Pancreas (tissue), 10 donors: Measurements from ENCODE around the gene SPRY1. TPM values are rescaled to one million over a fixed set of nuclear protein-coding genes. Genes with fewer than 3 reads are reported as not detected.

Experiments used
- ATAC-seq, 4 donors: fragments of 200-7000 bp; cut with Tn5 transposase; one replicate each; pipeline versions ENCODE4 v1.8.0 to v1.9.1; 2020; ENCODE audit warnings: mild to moderate bottlenecking in 4 of 4, moderate library complexity in 4 of 4
- DNase-seq, 6 donors: peaks; one replicate each; pipeline ENCODE4 v3.0.0-alpha.2; 2020
- FAIRE-seq: peaks from 2 replicates; lab custom pipeline; 2012; peaks lifted over from hg19 to GRCh38; lab: Jason Lieb, UNC
- H3K27ac ChIP-seq, 4 donors: fragments of 200-600 bp; sonication (generic); 1 replicate in 3 of 4; 2 replicates in 1 of 4; pipeline versions ENCODE4 v1.5.0 to v1.8.0; 2020
- H3K27me3 ChIP-seq, 4 donors: fragments of 200-600 bp; one replicate each; pipeline ENCODE4 v1.8.0; 2021
- H3K36me3 ChIP-seq, 3 donors: fragments of 200-600 bp; sonication (generic) in 1 of 3; one replicate each; pipeline versions ENCODE4 v1.5.0 to v1.8.0; 2020 to 2021
- H3K4me1 ChIP-seq, 3 donors: fragments of 200-600 bp; one replicate each; pipeline ENCODE4 v1.8.0; 2021
- H3K4me3 ChIP-seq, 4 donors: fragments of 200-600 bp; sonication (generic) in 2 of 4; one replicate each; pipeline versions ENCODE4 v1.5.0 to v1.8.0; 2020 to 2021
- H3K9me3 ChIP-seq, 4 donors: fragments of 200-600 bp; one replicate each; pipeline ENCODE4 v1.8.0; 2021
- WGBS, 2 donors: extraction: QIAGEN DNeasy Blood & Tissue Kit; methylation state at CpG; one replicate each; pipeline ENCODE4 v1.1.7; 2013; 5-methylcytosine and 5-hydroxymethylcytosine counted together
- intact Hi-C, 3 donors: fragments of 100-400 bp; cut with DNase I; formaldehyde crosslinking; loops; one replicate each; pipeline versions ENCODE4 v1.11.1 to v1.14.2; 2022
- polyA plus RNA-seq, 2 donors: library from polyadenylated mRNA; stranded (reverse); fragments of 200-250 nt; gene quantifications; one replicate each; pipeline ENCODE4 v1.2.3, GENCODE V29; 2013
- total RNA-seq, 6 donors: library from RNA; stranded (reverse); fragmentation: NEBNext Ultra II Directional in 4 of 6; extraction: Animal tissue kit (Norgen Biotek cat#: 25700) in 4 of 6; gene quantifications; one replicate each; pipeline versions ENCODE4 v1.2.1 to v1.2.4, GENCODE V29; 2021 to 2023
- TF ChIP-seq, protein P1 (sequence below), 4 donors: fragments of 200-600 bp; sonication (generic) in 3 of 4; IDR thresholded peaks; one replicate each; pipeline versions ENCODE4 v1.5.0 to v1.8.0; 2021; ENCODE audit warnings: antibody characterized with exemption in 4 of 4
- donor health status: healthy with polysubstance abuse.
- donor health status: DM: no; HTN: no; CAD: no; lungs with moderate emphysema.
- donor health status: DM: no; HTN: no; CAD: no.
- donor health status: control.
- donor health status: control.
- donor health status: Bipolar disorder and iron deficiency.
- donor health status: DM: yes; HTN: yes; CAD: no.
- donor health status: DM: no; HTN: no; CAD: no.
- donor health status: DM: no; HTN: no; CAD: no.
- donor health status: DM: yes; HTN: yes; CAD: no.

SPRY1 gene
- total and polyA plus RNA-seq, 8 donors, result 10.1 to 29.7 (median 17.1) TPM

DNA sequence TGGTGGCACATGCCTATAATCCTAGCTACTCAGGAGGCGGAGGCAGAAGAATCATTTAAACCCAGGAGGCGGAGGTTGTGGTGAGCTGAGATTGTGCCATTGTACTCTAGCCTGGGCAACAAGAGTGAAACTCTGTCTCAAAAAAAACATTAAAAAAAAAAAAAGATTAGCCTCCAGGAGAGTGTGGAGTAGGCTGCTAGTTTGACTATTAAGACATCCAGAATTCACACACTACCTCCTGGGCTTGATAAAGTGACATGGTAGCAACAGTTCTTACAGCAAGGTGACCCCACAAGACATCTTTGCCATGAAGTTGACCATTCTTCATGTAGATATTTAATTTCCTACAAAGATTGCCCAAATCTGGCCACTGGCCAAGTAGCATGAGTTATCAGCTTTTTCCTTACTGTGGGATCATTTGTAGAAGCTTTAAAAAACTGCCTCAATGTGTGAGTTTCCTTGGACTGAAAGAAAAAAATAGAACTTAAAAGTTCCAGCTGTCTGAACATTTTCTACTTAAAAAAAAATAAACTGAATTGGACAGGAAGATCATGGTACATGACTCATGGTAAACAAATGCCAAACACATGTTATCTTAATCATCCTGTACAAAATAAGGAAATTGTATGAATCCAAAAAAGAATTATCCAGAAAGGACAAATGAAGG lies 35.3 kb upstream of the SPRY1 start:
- DNase-seq (no peak), ATAC-seq (peak in 1 of 4 donors; percentile 22), FAIRE-seq (peak; percentile 53)
- TF ChIP-seq, protein P1, sequence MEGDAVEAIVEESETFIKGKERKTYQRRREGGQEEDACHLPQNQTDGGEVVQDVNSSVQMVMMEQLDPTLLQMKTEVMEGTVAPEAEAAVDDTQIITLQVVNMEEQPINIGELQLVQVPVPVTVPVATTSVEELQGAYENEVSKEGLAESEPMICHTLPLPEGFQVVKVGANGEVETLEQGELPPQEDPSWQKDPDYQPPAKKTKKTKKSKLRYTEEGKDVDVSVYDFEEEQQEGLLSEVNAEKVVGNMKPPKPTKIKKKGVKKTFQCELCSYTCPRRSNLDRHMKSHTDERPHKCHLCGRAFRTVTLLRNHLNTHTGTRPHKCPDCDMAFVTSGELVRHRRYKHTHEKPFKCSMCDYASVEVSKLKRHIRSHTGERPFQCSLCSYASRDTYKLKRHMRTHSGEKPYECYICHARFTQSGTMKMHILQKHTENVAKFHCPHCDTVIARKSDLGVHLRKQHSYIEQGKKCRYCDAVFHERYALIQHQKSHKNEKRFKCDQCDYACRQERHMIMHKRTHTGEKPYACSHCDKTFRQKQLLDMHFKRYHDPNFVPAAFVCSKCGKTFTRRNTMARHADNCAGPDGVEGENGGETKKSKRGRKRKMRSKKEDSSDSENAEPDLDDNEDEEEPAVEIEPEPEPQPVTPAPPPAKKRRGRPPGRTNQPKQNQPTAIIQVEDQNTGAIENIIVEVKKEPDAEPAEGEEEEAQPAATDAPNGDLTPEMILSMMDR (IDR thresholded peaks at IDR 0.05), result no peak
- Histone ChIP-seq H3K27me3 (no peaks in the 10 kb centered on the region), H3K4me1 (no peaks in the 10 kb centered on the region), H3K36me3 (no peaks in the 10 kb centered on the region), H3K27ac (peak overlapping the region in 1 of 4 donors; percentile 2), H3K9me3 (no peaks in the 10 kb centered on the region), H3K4me3 (no peak overlapping the region)
- intact Hi-C loops, result no loop called here
- 93 to 99% methylated on average over 2 of the region's 2 CpGs for WGBS, 2 donors

DNA sequence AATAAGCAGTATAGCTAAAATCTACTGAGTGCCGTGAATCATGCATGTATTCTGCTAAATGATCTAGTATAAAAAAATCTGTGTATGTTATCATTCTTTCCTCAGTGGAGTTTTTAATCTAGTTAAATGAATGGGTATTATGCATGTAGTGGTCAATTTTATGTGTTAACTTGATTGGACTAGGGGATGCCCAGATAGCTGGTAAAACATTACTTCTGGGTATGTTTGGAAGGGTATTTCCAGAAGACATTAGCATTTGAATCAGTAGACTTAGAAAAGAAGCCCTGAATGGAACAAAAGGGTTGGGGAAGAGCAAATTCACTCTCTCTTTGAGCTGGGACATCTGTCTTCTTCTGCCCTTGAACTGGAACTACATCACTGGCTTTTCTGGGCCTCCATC lies 34.5 kb upstream of the SPRY1 start:
- FAIRE-seq, result no peak
- peak overlapping the region in 1 of 4 donors; percentile 2 for H3K27ac ChIP-seq
- intact Hi-C loops, result no loop called here

DNA sequence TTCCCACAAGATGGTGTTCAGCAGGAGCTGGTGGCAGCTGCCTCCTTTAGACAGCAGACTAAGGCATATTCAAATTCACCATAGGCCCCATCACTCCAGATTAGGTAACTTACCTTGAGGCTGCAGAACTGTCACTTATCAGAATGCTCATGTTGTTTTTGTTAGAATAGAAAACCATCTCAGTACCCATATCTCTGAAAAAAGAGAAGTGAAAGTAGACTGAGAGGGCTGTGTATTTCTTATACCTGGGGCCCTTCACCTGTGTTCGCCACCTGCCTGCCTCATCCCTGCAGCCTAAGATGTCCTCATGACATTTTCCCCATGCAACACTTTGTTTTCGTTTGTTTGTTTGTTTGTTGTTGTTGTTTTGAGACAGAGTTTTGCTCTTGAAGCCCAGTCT lies 32.9 kb upstream of the SPRY1 start:
- no peak for ATAC-seq
- no peaks in the 10 kb centered on the region for H3K9me3 ChIP-seq
- TF ChIP-seq, protein P1 (IDR thresholded peaks at IDR 0.05), result no peak
- DNase-seq, result no peak
- no peaks in the 10 kb centered on the region for H3K4me1 ChIP-seq
- H3K36me3 ChIP-seq, result no peaks in the 10 kb centered on the region
- H3K27ac ChIP-seq, result no peak overlapping the region
- no peak for FAIRE-seq
- 76 to 84% methylated on average over 2 of the region's 2 CpGs for WGBS, 2 donors
- no peak overlapping the region for H3K4me3 ChIP-seq
- intact Hi-C loops, result no loop called here
- H3K27me3 ChIP-seq, result no peaks in the 10 kb centered on the region

More for the DNA sequence above, 34.5 kb upstream of the SPRY1 start:
- H3K9me3 ChIP-seq, result no peaks in the 10 kb centered on the region
- H3K36me3 ChIP-seq, result no peaks in the 10 kb centered on the region
- DNase-seq, result no peak
- no peaks in the 10 kb centered on the region for H3K27me3 ChIP-seq
- ATAC-seq, result no peak
- 98% methylated on average over 1 of the region's 1 CpG for WGBS, 2 donors
- H3K4me3 ChIP-seq, result no peak overlapping the region
- H3K4me1 ChIP-seq, result no peaks in the 10 kb centered on the region
- TF ChIP-seq, protein P1 (IDR thresholded peaks at IDR 0.05), result no peak

DNA sequence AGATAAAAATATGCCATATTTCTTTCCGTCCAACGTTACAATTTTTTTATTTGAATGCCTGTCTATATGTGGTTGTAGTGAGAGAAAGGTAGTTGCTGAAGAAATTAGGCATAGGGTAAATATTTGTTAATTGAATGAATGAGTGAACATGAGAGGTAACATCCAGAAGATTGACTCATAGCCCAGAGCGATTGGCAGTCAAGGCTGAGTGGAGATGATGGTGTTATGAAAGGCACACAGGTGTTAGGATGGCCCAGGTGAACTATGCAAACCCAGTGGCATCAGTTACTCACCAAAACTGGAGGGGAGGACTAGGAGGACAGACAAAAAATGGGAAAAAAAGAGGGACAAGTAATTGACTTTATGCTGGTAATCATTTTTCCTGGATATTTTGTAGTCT lies 31.7 kb upstream of the SPRY1 start:
- no peaks in the 10 kb centered on the region for H3K27me3 ChIP-seq
- no peak overlapping the region for H3K27ac ChIP-seq
- H3K9me3 ChIP-seq, result no peaks in the 10 kb centered on the region
- 75 to 76% methylated on average over 3 of the region's 3 CpGs for WGBS, 2 donors
- TF ChIP-seq, protein P1 (IDR thresholded peaks at IDR 0.05), result no peak
- intact Hi-C loops, result no loop called here
- no peaks in the 10 kb centered on the region for H3K36me3 ChIP-seq
- H3K4me1 ChIP-seq, result no peaks in the 10 kb centered on the region
- no peak for ATAC-seq
- FAIRE-seq, result no peak
- no peak for DNase-seq
- H3K4me3 ChIP-seq, result no peak overlapping the region

DNA sequence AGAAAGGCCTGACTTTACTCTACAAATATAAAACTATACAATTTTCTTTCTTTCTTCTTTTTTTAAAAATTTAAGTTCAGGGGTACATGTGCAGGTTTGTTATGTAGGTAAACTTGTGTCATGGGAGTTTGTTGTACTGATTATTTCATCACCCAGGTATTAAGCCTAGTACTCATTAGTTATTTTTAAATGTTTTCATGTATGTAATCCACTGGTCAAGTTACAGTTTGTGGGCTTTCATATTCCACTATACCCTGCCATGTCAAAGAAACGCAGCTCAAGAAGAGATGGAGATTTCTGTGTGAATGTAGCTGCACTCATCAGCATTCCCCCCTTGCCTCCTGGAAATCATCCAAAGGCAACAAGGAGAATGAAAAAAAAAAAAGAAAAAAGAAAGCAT lies 31.2 kb upstream of the SPRY1 start:
- intact Hi-C loops, result no loop called here

More for the DNA sequence above, 31.2 kb upstream of the SPRY1 start:
- no peaks in the 10 kb centered on the region for H3K9me3 ChIP-seq
- H3K4me1 ChIP-seq, result no peaks in the 10 kb centered on the region
- no peak for FAIRE-seq
- TF ChIP-seq, protein P1 (IDR thresholded peaks at IDR 0.05), result no peak
- H3K36me3 ChIP-seq, result no peaks in the 10 kb centered on the region
- ATAC-seq, result no peak
- no peaks in the 10 kb centered on the region for H3K27me3 ChIP-seq
- no peak overlapping the region for H3K27ac ChIP-seq
- WGBS, 2 donors, result 85 to 86% methylated on average over 1 of the region's 1 CpG
- no peak overlapping the region for H3K4me3 ChIP-seq
- no peak for DNase-seq
